Kidney epithelial cell (primary cell): ENCODE measurements around the gene TMEM154. TPM values are rescaled to one million over a fixed set of nuclear protein-coding genes. Genes with fewer than 3 reads are reported as not detected.

ENCODE experiments used
- DNase-seq: peaks from one replicate; pipeline ENCODE4 v3.0.0-alpha.2; 2010; ENCODE audit warnings: low read depth
- H3K27me3 ChIP-seq: 2 replicates; pipeline ENCODE4 v1.6.0; 2011; ENCODE audit warnings: low read length; ENCODE audit not compliant: control insufficient read depth, insufficient read depth
- H3K36me3 ChIP-seq: 2 replicates; pipeline ENCODE4 v1.5.1; 2011; ENCODE audit warnings: low read length; ENCODE audit not compliant: control insufficient read depth, insufficient read depth
- H3K4me3 ChIP-seq: 2 replicates; pipeline ENCODE4 v1.5.1; 2011; ENCODE audit warnings: low read depth, mild to moderate bottlenecking, control low read depth, low read length
- total RNA-seq: library from RNA; depleted of rRNA; stranded (reverse); fragments of >200 nt; gene quantifications from 2 replicates; pipeline ENCODE4 v1.2.3, GENCODE V29; 2015
- TF ChIP-seq, protein P1 (sequence below): IDR thresholded peaks from 2 replicates; pipeline ENCODE4 v1.5.1; 2011; ENCODE audit warnings: mild to moderate bottlenecking, moderate library complexity, low read length, control low read depth, inconsistent platforms; ENCODE audit not compliant: insufficient read depth, poor library complexity, severe bottlenecking

Gene TMEM154
- total RNA-seq, 1 donor from 2014 or later: 20.8 TPM

DNA sequence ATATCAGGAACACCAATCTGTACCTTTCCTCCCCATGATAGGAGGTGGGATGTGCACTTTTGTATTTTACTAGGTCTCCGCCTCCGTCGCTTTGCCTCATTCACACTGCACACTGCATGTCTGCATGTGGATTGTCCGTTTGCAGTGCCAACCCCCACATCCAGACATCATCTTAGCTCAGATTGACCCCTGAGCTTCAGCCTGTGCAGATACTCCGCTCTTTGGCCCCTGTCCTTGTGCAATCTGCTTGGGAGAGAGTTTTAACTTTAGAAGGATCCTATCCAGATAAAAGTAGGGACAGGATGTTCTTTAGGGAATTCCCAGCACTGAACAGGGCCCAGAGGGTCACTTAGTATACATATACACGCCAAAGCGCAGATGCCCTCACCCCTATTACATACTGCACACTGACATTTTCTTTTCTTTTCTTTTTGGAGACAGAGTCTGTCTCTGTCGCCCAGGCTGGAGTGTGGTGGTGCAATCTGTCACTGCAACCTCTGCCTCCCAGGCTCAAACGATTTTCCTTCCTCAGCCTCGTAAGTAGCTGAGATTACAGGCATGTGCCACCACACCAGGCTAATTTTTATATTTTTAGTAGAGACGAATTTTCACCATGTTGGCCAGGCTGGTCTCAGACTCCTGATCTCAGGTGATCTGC, 100.6 kb downstream of the TMEM154 start:
- Histone ChIP-seq H3K27me3 (no peaks in the 10 kb centered on the region), H3K36me3 (no peaks in the 10 kb centered on the region), H3K4me3 (no peak overlapping the region)
- no peak for DNase-seq
- TF ChIP-seq, protein P1, sequence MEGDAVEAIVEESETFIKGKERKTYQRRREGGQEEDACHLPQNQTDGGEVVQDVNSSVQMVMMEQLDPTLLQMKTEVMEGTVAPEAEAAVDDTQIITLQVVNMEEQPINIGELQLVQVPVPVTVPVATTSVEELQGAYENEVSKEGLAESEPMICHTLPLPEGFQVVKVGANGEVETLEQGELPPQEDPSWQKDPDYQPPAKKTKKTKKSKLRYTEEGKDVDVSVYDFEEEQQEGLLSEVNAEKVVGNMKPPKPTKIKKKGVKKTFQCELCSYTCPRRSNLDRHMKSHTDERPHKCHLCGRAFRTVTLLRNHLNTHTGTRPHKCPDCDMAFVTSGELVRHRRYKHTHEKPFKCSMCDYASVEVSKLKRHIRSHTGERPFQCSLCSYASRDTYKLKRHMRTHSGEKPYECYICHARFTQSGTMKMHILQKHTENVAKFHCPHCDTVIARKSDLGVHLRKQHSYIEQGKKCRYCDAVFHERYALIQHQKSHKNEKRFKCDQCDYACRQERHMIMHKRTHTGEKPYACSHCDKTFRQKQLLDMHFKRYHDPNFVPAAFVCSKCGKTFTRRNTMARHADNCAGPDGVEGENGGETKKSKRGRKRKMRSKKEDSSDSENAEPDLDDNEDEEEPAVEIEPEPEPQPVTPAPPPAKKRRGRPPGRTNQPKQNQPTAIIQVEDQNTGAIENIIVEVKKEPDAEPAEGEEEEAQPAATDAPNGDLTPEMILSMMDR: no peak

DNA sequence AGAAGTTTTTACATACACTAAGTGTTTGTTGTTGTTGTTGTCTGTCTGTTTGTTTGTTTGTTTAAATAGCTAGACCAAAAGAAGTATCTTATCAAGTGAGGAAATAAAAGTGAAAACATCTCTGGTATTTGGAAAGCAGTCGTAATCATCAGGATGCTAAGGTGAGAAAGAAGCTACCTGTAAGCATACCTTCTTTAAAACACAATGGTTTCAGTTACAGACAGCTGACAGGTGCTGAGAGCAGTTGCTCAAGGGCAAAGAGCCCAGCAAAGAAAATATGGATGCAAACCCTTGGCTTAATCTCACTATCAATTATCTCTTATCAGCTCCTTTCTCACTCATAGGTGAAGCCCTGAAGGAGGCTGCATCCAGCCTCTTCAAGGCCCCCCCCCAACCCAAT, 101.1 kb downstream of the TMEM154 start:
- DNase-seq: no peak
- no peaks in the 10 kb centered on the region for H3K36me3 ChIP-seq
- TF ChIP-seq, protein P1: no peak
- H3K4me3 ChIP-seq: no peak overlapping the region
- H3K27me3 ChIP-seq: no peaks in the 10 kb centered on the region

DNA sequence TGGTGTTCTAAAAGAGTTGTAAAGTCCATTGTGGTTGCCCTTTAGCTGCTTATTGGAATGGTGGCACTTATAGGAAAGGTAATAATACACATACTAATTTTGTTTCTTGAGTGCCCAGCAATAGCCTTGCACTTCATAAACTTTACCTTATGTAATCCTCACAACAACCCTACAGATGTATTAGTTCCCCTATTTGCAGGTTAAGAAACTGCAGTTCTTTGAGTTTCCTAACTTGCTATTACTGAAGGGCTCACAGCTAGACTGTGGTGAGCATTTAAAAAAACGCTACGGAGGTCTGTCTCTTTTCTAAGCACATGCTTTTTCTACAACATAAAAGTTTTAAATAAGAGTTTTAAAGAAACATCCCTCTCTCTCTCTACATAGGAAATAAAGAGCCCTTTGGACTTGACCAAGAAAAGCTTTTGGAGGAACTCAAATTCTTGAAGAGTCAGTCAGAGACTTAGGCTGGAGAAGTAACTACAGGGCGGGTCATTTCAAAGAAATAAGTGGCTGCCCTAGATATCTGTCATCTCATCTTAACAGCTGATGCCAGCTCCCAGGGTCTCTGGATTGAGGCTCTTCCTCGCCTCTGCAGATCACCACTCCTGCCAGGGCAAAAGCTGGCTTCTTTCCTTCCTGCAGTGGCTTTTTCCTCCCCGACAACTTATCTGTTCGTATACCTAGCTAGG, 101.9 kb downstream of the TMEM154 start:
- no peak for DNase-seq
- Histone ChIP-seq H3K36me3 (no peaks in the 10 kb centered on the region), H3K27me3 (no peaks in the 10 kb centered on the region), H3K4me3 (no peak overlapping the region)
- TF ChIP-seq, protein P1: no peak

DNA sequence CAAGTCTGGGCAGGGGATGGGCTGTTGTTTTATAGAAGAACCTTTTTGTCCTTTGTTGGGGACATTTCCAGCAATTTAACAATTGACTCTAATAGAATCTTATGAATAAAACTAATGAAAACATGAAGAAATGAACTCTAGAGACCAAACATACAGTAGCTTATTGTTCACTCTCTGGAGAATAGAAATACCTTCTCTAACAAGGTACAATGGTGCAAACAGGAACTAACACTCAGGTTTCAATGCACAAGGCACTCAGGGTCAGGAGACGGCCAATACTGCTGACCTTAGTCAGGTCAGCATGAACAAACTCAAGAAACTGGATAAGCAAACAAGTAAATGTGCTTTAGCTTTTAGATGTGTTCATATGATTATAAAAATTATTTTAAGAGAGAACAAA, 104.3 kb downstream of the TMEM154 start:
- TF ChIP-seq, protein P1: no peak
- Histone ChIP-seq H3K4me3 (no peak overlapping the region), H3K27me3 (no peaks in the 10 kb centered on the region), H3K36me3 (no peaks in the 10 kb centered on the region)
- DNase-seq: no peak

DNA sequence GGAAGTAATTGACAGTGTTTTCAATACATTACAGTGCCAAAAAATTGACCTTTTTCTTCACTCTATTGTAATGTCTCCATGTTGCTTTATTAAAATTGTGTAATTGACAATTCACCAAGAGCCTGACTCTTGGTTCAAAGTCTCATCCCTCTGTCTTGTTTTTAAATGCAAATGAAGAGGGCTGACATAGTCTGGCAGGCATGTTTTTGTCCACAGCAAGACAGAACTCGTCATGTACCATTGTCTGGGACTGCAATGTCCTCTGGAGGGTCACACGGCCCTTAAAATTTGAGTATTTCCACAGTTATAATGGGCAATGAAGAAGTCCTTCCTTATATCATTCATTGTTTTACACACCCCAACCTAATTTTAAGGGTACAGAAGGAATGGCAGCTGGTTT, 105.9 kb downstream of the TMEM154 start:
- TF ChIP-seq, protein P1: no peak

More for the DNA sequence above, 105.9 kb downstream of the TMEM154 start:
- Histone ChIP-seq H3K27me3 (no peaks in the 10 kb centered on the region), H3K36me3 (no peaks in the 10 kb centered on the region), H3K4me3 (no peak overlapping the region)
- no peak for DNase-seq
